GM18511 (cell line): ENCODE data around the gene GSTA1.
"Not testable (repeated sequence)": the region's sequence is repeated elsewhere in the genome, so short reads cannot be mapped to it uniquely, and the experiment has no call there.

Source experiments
- ATAC-seq: cut with Tn5 transposase; IDR thresholded peaks from one replicate; pipeline ENCODE4 v1.9.1; 2021; ENCODE audit warnings: mild to moderate bottlenecking, moderate library complexity; ENCODE audit not compliant: unreplicated experiment

GSTA1 gene

DNA sequence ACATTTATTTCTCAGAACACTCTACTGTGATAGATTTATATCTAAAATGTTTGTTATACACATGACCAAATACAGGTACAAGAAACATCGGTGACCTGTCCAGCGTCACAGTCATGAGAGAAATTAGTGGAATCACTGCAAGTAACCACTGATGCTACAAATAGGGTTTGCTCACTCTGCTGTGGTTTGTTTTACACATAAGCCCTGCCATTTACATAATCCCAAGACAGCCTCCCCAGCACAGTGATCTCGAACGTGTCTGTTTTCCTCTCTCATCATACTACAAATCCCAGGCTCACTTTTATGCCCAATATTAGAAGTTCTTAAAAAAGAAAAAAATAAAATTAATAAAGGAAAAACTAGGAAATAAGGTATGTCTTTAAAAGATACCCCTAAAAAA is 6.2 kb upstream of the GSTA1 start:
- ATAC-seq: not testable (repeated sequence)

DNA sequence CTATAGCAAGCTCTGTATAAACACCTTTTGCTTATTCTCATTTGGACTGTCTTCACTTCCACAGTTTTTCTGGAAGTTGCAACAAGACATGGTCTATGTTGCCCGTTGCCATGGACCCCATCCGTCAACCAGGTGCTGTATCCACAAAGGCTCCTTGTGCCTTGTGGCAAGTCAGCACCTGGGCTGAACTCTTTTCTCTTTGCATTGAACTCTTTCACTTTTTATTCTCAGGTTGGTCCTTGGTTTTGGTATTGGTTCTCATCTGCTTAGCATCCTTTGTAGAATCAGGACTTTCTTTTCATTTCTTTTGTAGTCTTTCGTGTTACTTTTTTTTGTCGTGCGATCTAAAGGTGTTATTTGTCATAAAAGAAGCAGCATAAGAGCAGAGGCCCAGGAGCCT is 5.0 kb upstream of the GSTA1 start:
- no peak for ATAC-seq

DNA sequence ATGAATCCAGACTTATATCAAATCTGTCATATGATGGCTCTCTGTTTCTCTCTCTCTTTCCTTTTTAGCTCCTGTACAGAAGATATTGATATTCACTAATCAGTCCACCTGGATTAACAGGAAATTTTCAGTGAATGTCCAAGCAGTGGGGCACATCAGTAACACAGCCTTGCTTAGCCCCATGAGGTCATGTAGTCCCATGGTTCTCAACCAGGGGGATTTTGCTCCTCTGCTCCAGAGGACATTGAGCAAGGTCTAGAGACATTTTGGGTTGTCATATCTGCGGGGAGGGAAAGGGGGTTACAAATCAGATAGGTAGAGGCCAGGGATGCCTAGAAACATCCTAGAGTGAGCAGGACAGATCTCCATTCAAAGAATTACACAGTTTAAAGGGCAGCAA is 810 bp downstream of the GSTA1 start:
- no peak for ATAC-seq

DNA sequence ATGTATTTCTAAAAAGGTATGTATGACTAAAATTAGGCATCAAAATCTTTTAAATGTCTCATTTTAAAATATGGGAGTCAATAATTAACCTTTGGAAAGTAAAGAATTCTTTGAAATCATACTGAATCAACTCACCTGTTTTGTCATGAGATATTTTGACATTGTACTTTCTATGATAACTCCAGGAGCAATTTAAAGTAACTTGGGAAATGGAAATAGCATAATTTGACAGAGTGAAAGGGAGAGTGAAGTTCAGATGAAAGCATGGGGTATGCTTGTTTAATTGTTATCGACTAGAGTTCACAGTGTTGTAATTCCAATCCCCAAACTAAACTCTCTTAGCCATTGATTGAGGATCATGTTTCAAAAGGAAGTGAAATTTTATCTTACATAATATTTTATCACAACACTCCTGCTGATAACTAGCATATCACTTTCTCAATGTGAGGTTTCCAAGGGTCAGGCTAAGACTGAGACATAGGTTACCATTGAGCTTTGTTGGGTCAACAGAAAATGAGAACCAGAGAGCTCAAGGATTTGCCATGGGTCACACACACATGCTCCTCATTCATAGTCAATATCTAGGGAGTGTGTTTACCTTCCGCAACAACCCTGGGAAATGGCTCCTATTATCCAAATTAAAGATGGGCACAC is 2.3 kb downstream of the GSTA1 start:
- no peak for ATAC-seq

DNA sequence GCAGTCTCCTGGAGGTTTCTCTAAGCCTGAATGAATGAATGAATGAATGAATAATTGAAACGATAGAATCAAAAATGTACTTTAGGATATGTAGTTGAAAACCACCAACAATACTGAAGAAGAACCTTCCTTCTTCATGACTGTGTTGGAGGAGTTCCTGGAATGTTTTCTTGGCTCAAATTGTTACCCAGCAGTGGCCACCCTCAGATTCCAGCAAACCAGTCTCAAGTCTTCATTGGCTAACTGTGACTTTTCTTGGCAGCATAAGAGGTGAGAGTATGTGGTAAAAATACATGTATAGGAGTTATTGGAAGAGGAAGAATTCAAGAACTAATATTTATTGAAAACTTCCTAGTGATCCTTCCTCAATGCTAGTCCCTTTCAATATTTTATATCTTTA is 4.3 kb downstream of the GSTA1 start:
- ATAC-seq: not testable (repeated sequence)

DNA sequence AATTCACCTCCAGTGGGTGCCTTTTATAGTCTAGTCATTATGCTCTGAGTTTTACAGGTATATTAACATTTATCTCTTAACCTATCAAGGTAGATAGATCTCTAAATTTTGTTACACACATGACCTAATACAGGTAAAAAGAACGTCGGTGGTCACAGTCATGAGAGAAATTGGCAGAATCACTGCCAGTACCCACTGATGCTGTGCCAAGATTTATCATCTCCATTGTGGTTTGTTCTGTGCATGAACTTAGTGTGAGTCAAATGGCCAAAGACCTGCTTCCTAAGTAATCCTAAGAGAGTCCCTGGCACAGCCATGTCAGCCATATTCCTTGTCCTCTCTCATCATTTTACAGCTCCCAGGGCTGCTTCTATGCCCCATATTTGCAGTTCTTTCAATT is 9.2 kb downstream of the GSTA1 start:
- ATAC-seq: not testable (repeated sequence)

DNA sequence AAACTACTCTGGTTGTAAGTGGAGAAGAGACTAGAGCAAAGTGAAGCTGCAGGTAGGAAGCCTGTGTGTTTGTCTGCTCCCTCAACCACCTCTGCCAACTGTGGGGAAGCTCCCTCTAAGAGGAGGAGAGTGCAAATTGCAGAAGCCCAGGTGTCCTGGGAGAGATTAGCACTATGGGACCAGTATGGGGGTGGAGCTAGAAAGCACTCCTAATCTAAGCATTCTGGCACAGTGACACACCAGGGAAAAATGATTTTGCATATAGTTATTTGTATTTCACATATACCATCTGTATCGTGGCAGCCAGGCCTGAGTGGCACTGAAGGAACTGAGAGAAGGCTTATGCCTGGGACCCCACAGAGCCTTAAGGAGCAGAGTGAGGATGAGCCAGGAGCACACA is 12.8 kb downstream of the GSTA1 start:
- ATAC-seq: no peak

DNA sequence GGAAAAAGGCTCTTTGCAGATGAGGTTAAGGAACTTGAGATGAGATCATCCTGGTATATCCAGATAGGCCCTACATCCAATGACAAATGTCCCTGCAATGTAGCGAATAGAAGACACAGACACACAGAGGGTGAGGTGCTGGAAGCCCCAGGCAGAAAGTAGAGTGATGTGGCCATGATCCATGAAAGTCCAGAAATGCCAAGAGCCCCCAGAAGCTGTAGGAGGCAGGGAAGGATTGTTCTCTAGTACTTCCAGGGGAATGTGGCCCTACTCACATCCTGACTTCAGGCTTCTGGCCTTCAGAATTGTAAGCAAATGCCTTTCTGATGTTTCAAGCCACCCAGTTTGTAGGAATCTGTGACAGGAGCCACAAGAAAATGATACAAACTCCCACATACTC is 14.0 kb downstream of the GSTA1 start:
- not testable (repeated sequence) for ATAC-seq

DNA sequence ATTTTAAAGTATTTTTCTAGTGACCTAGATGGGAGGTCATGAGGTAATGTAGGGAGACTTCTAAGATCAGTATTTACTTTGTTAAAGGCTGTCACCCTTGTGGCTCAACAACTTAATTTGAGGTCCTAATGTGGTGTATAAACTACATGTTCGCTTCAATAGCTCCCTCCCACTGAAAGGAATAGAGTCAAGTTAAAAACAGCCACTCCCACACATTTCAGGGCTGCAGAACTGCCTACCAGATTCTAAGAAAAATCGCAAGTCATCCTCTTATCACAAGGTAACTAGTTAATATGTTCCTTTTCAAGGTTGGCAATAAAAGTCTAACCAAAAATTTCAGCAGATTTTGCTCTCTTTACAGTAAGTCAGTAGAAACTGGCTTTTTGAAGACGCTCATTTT is 15.1 kb downstream of the GSTA1 start:
- ATAC-seq: no peak

DNA sequence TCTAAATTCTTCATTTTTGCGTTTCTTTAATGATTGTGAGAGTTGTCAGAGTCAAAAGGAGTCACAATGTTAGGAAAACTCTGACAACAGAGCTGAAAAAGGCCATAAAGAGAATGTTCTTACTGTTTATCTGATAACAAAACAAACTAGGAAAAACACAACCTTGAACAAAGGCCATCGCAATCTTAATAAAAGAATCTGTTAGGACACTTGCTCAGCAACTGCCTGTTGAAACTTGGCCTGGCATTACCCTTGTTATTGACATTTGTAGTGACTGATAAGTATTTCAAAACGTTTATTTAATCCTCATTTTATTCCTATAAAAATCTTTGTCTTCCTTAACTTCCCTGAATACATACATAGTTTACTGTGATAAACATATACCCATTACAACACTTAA is 15.7 kb downstream of the GSTA1 start:
- ATAC-seq: no peak

DNA sequence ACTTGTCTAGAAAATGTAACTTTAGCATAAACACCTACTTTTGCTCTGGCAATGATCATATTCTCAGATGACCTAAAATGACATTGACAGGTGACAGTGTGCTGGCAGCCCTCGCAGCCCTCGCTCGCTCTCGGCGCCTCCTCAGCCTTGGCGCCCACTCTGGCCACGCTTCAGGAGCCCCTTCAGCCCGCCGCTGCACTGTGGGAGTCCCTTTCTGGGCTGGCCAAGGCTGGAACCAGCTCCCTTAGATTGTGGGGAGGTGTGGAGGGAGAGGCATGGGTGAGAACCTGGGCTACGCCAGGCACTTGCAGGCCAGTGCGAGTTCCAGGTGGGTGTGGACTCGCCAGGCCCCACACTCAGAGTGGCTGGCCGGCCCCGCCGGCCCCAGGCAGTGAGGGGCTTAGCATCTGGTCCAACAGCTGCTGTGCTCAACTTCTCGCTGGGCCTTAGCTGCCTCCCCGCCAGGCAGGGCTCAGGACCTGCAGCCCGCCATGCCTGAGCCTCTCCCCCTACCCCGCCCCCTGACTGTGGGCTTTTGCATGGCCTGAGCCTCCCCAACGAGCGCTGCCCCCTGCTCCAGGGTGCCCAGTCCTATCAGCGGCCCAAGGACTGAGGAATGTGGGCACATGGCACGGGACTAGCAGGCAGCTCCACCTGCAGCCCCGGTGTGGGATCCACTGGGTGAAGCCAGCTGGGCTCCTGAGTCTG is 17.2 kb downstream of the GSTA1 start:
- ATAC-seq: no peak

DNA sequence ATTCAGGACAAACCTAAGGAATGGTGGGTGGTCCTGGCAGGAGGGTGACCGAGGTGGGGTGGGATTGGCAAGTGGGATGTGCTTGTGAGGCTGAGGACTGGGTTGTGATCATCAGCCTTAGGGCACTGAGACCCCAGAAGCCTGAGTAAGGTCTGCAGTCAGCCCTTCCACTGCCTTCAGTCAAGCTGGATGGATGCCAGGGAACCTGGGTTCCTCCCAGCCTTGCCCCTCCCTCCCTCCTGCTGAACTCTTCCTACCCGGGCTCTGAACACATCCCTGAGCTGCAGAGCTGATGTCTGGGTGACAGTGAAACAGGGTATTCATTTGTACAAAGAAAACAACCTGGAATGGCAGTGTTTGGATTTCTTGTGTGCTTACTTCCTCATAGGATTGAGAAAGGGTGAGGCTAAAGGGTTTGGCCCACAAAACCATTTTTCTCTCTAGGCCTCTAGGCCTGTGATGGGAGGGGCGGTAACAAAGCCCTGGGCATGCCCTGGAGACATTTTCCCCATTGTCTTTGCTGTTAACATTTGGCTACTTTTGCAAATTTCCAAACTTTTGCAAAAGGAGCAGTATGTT is 20.8 kb downstream of the GSTA1 start:
- ATAC-seq: not testable (repeated sequence)

DNA sequence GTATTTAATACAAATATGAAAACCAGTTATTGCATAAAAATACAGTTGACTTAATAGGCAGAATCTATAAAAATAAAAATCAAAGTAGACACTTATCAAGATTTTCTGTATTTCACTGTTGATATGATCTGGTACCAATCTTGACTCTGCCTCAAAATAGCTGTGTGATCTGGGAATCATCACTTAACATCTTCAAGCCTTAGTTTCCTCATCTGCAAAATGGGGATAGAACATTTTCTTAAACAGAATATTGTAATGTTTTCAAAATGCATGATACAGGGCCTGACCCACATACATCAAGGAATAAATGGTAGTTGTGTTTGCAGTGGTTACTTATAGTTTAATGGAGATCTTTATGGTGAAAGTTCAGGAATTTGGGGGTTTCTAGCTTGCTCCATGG is 21.4 kb downstream of the GSTA1 start:
- ATAC-seq: not testable (repeated sequence)

DNA sequence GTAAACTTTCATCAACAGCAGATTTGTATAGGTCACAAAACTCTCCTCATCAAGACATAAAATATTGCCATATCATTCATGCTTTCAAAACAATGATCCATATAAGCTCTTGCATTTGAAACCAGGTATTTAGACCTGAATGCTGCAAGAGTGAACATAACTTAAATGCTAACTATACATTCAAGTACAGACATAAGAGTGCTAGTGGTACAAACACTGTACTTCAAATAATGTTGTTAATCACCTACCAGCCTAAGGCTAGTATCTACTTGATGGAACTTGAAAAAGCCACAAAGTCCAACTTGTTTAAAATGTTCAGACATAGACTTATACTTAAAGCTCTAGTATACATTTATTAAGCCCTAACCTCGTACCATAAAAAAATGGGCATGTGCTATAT is 24.4 kb downstream of the GSTA1 start:
- no peak for ATAC-seq

DNA sequence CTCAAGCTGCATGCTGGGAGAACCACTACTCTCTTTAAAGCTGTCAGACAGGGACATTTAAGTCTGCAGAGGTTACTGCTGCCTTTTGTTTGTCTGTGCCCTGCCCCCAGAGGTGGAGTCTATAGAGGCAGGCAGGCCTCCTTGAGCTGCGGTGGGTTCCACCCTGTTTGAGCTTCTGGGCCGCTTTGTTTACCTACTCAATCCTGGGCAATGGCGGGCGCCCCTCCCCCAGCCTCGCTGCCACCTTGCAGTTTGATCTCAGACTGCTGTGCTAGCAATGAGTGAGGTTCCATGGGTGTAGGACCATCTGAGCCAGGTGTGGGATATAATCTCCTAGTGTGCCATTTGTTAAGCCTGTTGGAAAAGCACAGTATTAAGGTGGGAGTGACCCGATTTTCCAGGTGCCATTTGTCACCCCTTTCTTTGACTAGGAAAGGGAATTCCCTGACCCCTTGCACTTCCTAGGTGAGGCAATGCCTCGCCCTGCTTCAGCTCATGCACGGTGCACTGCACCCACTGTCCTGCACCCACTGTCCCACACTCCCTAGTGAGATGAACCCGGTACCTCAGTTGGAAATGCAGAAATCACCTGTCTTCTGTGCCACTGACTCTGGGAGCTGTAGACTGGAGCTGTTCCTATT is 26.8 kb downstream of the GSTA1 start:
- not testable (repeated sequence) for ATAC-seq

DNA sequence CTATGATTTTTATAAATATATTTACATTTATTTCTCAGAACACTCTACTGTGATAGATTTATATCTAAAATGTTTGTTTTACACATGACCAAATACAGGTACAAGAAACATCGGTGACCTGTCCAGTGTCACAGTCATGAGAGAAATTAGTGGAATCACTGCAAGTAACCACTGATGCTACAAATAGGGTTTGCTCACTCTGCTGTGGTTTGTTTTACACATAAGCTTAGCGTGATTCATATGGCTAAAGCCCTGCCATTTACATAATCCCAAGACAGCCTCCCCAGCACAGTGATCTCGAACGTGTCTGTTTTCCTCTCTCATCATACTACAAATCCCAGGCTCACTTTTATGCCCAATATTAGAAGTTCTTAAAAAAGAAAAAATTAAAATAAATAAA is 34.2 kb downstream of the GSTA1 start:
- not testable (repeated sequence) for ATAC-seq

DNA sequence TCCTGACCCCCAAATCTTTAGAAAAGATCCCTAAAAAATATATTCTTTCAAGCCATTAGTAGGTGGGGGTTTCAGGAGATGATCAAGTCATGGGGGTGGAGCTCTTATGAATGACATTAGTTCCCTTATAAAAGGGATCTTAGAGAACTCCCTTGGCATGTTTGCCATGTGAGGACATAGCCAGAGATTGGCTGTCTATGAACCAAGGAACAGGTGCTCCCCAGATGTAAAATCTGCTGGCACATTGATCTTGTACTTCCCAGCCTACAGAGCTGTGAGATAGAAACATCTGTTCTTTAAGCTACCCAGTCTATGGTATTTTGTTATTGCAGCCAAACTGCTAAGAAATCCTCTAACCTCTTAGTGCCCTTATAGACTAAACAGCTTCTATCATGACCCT is 36.0 kb downstream of the GSTA1 start:
- not testable (repeated sequence) for ATAC-seq

DNA sequence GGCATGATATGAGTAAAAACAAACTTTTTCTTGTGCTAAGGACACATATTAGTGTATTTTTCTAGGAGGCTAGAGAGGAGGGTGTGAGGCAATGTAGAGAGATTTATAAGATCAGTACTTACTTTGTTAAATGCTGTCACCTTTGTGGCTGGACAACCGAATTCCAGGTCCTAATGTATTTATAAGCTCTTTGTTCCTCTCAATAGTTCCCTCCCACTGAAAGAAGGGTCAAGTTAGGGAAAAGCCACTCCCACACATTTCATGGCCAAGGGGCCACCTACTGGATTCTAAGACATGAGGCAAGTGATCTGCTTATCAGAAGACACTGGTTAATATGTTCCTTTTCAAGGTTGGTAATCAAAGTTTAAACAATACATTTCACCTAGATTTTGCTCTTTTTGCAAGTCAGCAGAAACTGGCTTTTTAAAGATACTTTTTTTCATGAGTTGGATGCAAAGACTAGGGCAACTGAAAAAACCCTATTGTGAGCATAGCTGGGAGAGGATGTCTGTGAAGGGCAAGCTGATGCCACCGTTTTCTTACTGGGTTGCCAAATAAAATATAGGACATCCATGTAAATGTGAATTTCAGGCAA is 40.2 kb downstream of the GSTA1 start, which contains the start of gene GSTA2:
Gene GSTA2 (minus strand): TSS at position 154 of the 595 bp plus-strand sequence. CDS start 5,528 bp downstream, outside the sequence.
- ATAC-seq: not testable (repeated sequence)

DNA sequence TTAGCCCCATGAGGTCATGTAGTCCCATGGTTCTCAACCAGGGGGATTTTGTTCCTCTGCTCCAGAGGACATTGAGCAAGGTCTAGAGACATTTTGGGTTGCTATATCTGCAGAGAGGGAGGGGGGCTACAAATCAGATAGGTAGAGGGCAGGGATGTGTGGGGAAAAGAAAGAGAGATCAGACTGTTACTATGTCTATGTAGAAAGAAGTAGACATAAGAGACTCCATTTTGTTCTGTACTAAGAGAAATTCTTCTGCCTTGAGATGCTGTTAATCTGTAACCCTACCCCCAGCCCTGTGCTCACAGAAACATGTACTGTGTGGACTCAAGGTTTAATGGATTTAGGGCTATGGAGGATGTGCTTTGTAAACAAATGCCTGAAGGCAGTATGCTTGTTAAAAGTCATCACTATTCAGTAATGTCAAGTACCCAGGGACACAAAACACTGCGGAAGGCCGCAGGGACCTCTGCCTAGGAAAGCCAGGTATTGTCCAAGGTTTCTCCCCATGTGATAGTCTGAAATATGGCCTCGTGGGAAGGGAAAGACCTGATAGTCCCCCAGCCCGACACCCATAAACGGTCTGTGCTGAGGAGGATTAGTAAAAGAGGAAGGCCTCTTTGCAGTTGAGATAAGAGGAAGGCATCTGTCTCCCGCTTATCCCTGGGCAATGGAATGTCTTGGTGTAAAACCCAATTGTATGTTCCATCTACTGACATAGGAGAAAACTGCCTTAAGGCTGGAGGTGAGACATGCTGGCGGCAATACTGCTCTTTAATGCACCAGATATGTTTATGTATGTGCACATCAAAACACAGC is 41.7 kb downstream of the GSTA1 start:
- not testable (repeated sequence) for ATAC-seq

DNA sequence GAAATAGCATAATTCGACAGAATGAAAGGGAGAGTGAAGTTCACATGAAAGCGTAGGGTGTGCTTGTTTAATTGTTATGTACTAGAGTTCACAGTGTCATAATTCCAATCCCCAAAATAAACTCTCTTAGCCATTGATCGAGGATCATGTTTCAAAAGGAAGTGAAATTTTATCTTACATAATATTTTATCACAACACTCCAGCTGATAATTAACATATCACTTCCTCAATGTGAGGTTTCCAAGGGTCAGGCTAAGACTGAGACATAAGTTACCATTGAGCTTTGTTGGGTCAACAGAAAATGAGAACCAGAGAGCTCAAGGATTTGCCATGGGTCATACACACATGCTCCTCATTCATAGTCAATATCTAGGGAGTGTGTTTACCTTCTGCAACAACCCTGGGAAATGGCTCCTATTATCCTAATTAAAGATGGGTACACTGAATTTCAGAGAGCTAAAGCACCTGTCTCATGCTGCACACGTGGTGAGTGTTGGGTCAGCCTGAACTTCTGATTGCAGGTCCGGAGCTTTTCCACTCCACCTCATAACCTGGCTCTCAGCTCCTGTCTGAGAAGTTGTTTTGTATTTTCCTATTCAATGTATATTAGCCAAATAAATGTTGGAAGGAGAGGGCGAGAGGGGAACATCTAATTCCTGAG is 43.4 kb downstream of the GSTA1 start:
- ATAC-seq: no peak
